GM12878 (cell line): ENCODE measurements around the gene RIMS3. TPM values are rescaled to one million over a fixed set of nuclear protein-coding genes. Genes with fewer than 3 reads are reported as not detected.

Source experiments
- ATAC-seq: fragments of 200-7000 bp; cut with Tn5 transposase; 3 replicates; pipeline ENCODE4 v1.9.1; 2020; ENCODE audit warnings: mild to moderate bottlenecking, moderate library complexity
- BruUV-seq: library from RNA; stranded (reverse); fragments of 400-500 nt; replicated peaks from 2 replicates; lab custom pipeline; 2021; lab: Mats Ljungman, UMichigan
- CTCF ChIA-PET: fragments of 300-600 bp; sonication (Branson Sonifier 250); formaldehyde crosslinking; extraction: SDS; loops from one replicate; lab custom pipeline; 2021; ENCODE audit warnings: inconsistent platforms; lab: Yijun Ruan, JAX
- POLR2A ChIA-PET: fragments of 350-600 bp; formaldehyde crosslinking; extraction: SDS; loops from one replicate; lab custom pipeline; 2021; ENCODE audit warnings: inconsistent platforms; lab: Charles Lee
- RAD21 ChIA-PET: fragments of 300-600 bp; sonication (Branson Sonifier 250); formaldehyde crosslinking; loops from one replicate; lab custom pipeline; 2023; ENCODE audit warnings: antibody characterized with exemption; ENCODE audit not compliant: unreplicated experiment; lab: Charles Lee
- SMC1A ChIA-PET: fragments of 300-600 bp; sonication (Branson Sonifier 250); formaldehyde crosslinking; loops from one replicate; lab custom pipeline; 2023; ENCODE audit not compliant: unreplicated experiment, uncharacterized antibody; lab: Charles Lee
- DNase-seq: peaks from one replicate; pipeline ENCODE4 v3.0.0-alpha.2; 2011; ENCODE audit warnings: low read depth, low spot score
- FAIRE-seq: peaks from 3 replicates; lab custom pipeline; 2011; peaks lifted over from hg19 to GRCh38; lab: Jason Lieb, UNC
- H2AFZ ChIP-seq: 2 replicates; pipeline ENCODE4 v1.6.0; 2011; ENCODE audit warnings: low read depth, low read length, control low read depth; ENCODE audit not compliant: control insufficient read depth
- H3K27ac ChIP-seq: 2 replicates; pipeline ENCODE4 v1.5.1; 2011; ENCODE audit warnings: control low read depth; ENCODE audit not compliant: control insufficient read depth, insufficient read depth
- H3K27me3 ChIP-seq, 2 experiments: replicated peaks in 1 of 2; 2 replicates each; pipeline versions ENCODE4 v1.6.0 to v1.6.1; 2011; ENCODE audit warnings: low read length in 1 of 2; ENCODE audit not compliant: control insufficient read depth in 2 of 2, insufficient read depth in 2 of 2
- H3K36me3 ChIP-seq, 2 experiments: 2 replicates each; pipeline ENCODE4 v1.5.1; 2011; ENCODE audit warnings: low read length in 1 of 2; ENCODE audit not compliant: control insufficient read depth in 2 of 2, insufficient read depth in 2 of 2
- H3K4me1 ChIP-seq: 2 replicates; pipeline ENCODE4 v1.6.1; 2011; ENCODE audit warnings: mild to moderate bottlenecking, low read length, moderate library complexity, mixed read lengths; ENCODE audit not compliant: control insufficient read depth, insufficient read depth
- H3K4me2 ChIP-seq: 2 replicates; pipeline ENCODE4 v1.6.0; 2011; ENCODE audit warnings: control low read depth; ENCODE audit not compliant: control insufficient read depth, insufficient read depth
- H3K4me3 ChIP-seq: fragments of 200-600 bp; sonication (generic); 2 replicates; pipeline ENCODE4 v1.5.1; 2016
- H3K79me2 ChIP-seq: 2 replicates; pipeline ENCODE4 v1.6.0; 2011; ENCODE audit warnings: low read length; ENCODE audit not compliant: control insufficient read depth, insufficient read depth
- H3K9ac ChIP-seq: 2 replicates; pipeline ENCODE4 v1.8.0; 2011; ENCODE audit warnings: low read length, control low read depth, mixed read lengths; ENCODE audit not compliant: control insufficient read depth, insufficient read depth
- H3K9me3 ChIP-seq: replicated peaks from 3 replicates; pipeline ENCODE4 v1.5.1; 2011; ENCODE audit warnings: mild to moderate bottlenecking, low read length; ENCODE audit not compliant: control insufficient read depth, insufficient read depth
- H4K20me1 ChIP-seq: 2 replicates; pipeline ENCODE4 v1.6.0; 2011; ENCODE audit not compliant: control insufficient read depth, insufficient read depth
- CBX3 ChIP-seq: fragments of 200-600 bp; sonication (generic); IDR thresholded peaks from 2 replicates; pipeline ENCODE4 v1.6.1; 2016; ENCODE audit warnings: low read depth, borderline replicate concordance
- CTCF ChIP-seq, 3 experiments: IDR thresholded peaks in 2 of 3; conservative IDR thresholded peaks in 1 of 3; 2 replicates each; pipeline ENCODE4 v1.5.1; 2011; ENCODE audit warnings: low read depth in 3 of 3, low read length in 3 of 3, mild to moderate bottlenecking in 3 of 3, control low read depth in 2 of 3, moderate library complexity in 2 of 3, inconsistent platforms in 1 of 3, mixed read lengths in 1 of 3; ENCODE audit not compliant: control insufficient read depth in 2 of 3, insufficient read depth in 1 of 3; ENCODE audit errors: extremely low read depth in 1 of 3
- IKZF2 ChIP-seq, 2 experiments: fragments of 450-650 bp; IDR thresholded peaks; 2 replicates each; pipeline ENCODE4 v1.6.1; 2017; ENCODE audit warnings: mild to moderate bottlenecking in 2 of 2, moderate library complexity in 2 of 2
- KDM1A ChIP-seq: fragments of 200-600 bp; sonication (generic); IDR thresholded peaks from 2 replicates; pipeline ENCODE4 v1.6.1; 2016; ENCODE audit warnings: borderline replicate concordance
- MEF2A ChIP-seq: IDR thresholded peaks from 2 replicates; pipeline ENCODE4 v1.6.1; 2011; ENCODE audit warnings: low read depth, mild to moderate bottlenecking, low read length, moderate library complexity; ENCODE audit not compliant: insufficient read depth
- NFXL1 ChIP-seq: fragments of 450-650 bp; IDR thresholded peaks from 2 replicates; pipeline ENCODE4 v1.6.1; 2017; ENCODE audit warnings: antibody characterized with exemption, mild to moderate bottlenecking, borderline replicate concordance
- POLR2AphosphoS5 ChIP-seq: IDR thresholded peaks from 2 replicates; pipeline ENCODE4 v1.6.1; 2011; ENCODE audit warnings: mild to moderate bottlenecking, low read length, inconsistent platforms
- SIN3A ChIP-seq: IDR thresholded peaks from 2 replicates; pipeline ENCODE4 v1.6.1; 2012; ENCODE audit warnings: low read depth, low read length, improper control_type of control experiment
- STAT1 ChIP-seq: fragments of 450-650 bp; conservative IDR thresholded peaks from 2 replicates; pipeline ENCODE4 v1.6.1; 2014; ENCODE audit warnings: antibody characterized with exemption, mild to moderate bottlenecking
- TARDBP ChIP-seq: IDR thresholded peaks from 2 replicates; pipeline ENCODE4 v1.6.1; 2016; ENCODE audit warnings: borderline replicate concordance
- TCF3 ChIP-seq: IDR thresholded peaks from 2 replicates; pipeline ENCODE4 v1.6.1; 2012; ENCODE audit warnings: low read depth, mild to moderate bottlenecking, low read length, borderline replicate concordance; ENCODE audit not compliant: insufficient read depth
- WGBS: methylation state at CpG from one replicate; pipeline ENCODE4 v1.1.6; 2016; ENCODE audit warnings: low lambda C conversion rate; ENCODE audit not compliant: insufficient replicate concordance, insufficient coverage; ENCODE audit errors: missing lambda C conversion rate; 5-methylcytosine and 5-hydroxymethylcytosine counted together
- in situ Hi-C: fragments of 300-500 bp; cut with MboI; formaldehyde crosslinking; loops from 9 replicates; pipeline ENCODE4 v1.14.3; 2018; ENCODE audit warnings: mixed read lengths
- intact Hi-C: fragments of 100-400 bp; cut with micrococcal nuclease; formaldehyde crosslinking; loops from one replicate; pipeline ENCODE4 v1.14.2; 2022; ENCODE audit not compliant: unreplicated experiment
- polyA plus RNA-seq, 11 experiments: library from polyadenylated mRNA; depleted of rRNA in 4 of 11; unstranded in 6 of 11; stranded (reverse) in 5 of 11; fragments of >200 nt; fragmentation: Nextera tagmentation in 4 of 11; fragmentation: Illumina TruSeq in 1 of 11; extraction: Ambion mirVana in 4 of 11; extraction: Trizol in 1 of 11; gene quantifications; 1 replicate in 1 of 11; 2 replicates in 10 of 11; pipeline versions ENCODE4 v1.2.1 to v1.2.3, GENCODE V29; 2011 to 2016; ENCODE audit warnings: inconsistent platforms in 2 of 11, missing spikeins in 2 of 11, low read depth in 1 of 11
- total RNA-seq, 4 experiments: library from RNA; depleted of rRNA in 3 of 4; stranded (reverse); fragments of >200 nt in 3 of 4; fragmentation: Illumina TruSeq in 1 of 4; extraction: Trizol in 1 of 4; gene quantifications; 2 replicates each; pipeline versions ENCODE4 v1.2.1 to v1.2.3, GENCODE V29; 2013 to 2021
- TF ChIP-seq, protein P1 (sequence below): IDR thresholded peaks from 2 replicates; pipeline ENCODE4 v1.6.1; 2011; ENCODE audit warnings: mild to moderate bottlenecking, low read depth, low read length, moderate library complexity; ENCODE audit not compliant: insufficient replicate concordance

The RIMS3 gene
- total and polyA plus RNA-seq, 10 of the 15 experiments (the other 5 are each of a cell fraction or from before 2014, with no cell fraction given): 0.02 to 4.7 (median 0.39) TPM

GRCh38 chr1:40635763-40636500 lies 29.6 kb downstream of the RIMS3 start:
- RAD21 ChIA-PET: no interaction called here
- Histone ChIP-seq H3K9me3 (no peaks in the 10 kb centered on the region; the same call in 2 of the 3 replicates), H3K4me1 (no peaks in the 10 kb centered on the region), H3K4me2 (no peak overlapping the region), H3K27ac (no peak overlapping the region), H3K27me3 (no peaks in the 10 kb centered on the region), H3K4me3 (no peak overlapping the region), H2AFZ (no peak overlapping the region)
- 81% methylated on average over 24 of the region's 25 CpGs for WGBS
- no peak for DNase-seq
- no peak for FAIRE-seq
- CTCF ChIA-PET: interaction anchor here (1.1 kb wide), 1 partner anchor 11 kb away, joined by 3 read pairs; no protein-coding TSS in a partner anchor
- BruUV-seq: no TSS peak
- ATAC-seq: no peak
- TF ChIP-seq MEF2A (no peak), IKZF2 (IDR thresholded peaks at IDR 0.05) (no peak)
- TF ChIP-seq, all 136 proteins: peak for 0
- ChIA-PET POLR2A (no interaction called here), SMC1A (no interaction called here)
- no peaks in the 10 kb centered on the region for H3K79me2 ChIP-seq
- H3K9ac ChIP-seq: no peak overlapping the region
- intact Hi-C loops: no loop called here
- in situ Hi-C loops: no loop called here
- no peaks in the 10 kb centered on the region for H3K36me3 ChIP-seq
- H4K20me1 ChIP-seq: no peaks in the 10 kb centered on the region

- no peak overlapping the region for H3K27ac ChIP-seq
- DNase-seq (no peak), ATAC-seq (no peak), FAIRE-seq (no peak)
- no TSS peak for BruUV-seq
- H4K20me1 ChIP-seq: no peaks in the 10 kb centered on the region
- POLR2A ChIA-PET: no interaction called here
- H3K79me2 ChIP-seq: no peaks in the 10 kb centered on the region
- RAD21 ChIA-PET: no interaction called here
- H3K4me1 ChIP-seq: no peaks in the 10 kb centered on the region
- H3K27me3 ChIP-seq: no peaks in the 10 kb centered on the region
- no peak overlapping the region for H3K4me3 ChIP-seq
- SMC1A ChIA-PET: no interaction called here
- H3K9me3 ChIP-seq: no peaks in the 10 kb centered on the region; the same call in 2 of the 3 replicates
- CTCF ChIA-PET: interaction anchor here (1.1 to 2.0 kb wide), 3 partner anchors 12 to 102 kb away, joined by 3 to 5 read pairs (median 4); no protein-coding TSS in a partner anchor
- intact Hi-C loops: no loop called here
- no peak overlapping the region for H3K4me2 ChIP-seq
- H2AFZ ChIP-seq: no peak overlapping the region
- no peaks in the 10 kb centered on the region for H3K36me3 ChIP-seq
- WGBS: 47% methylated on average over 6 of the region's 6 CpGs
- no peak overlapping the region for H3K9ac ChIP-seq
- in situ Hi-C loops: no loop called here
- TF ChIP-seq TCF3: no peak
- TF ChIP-seq SIN3A: no peak
- no peak for TF ChIP-seq POLR2AphosphoS5
- TF ChIP-seq CTCF (IDR thresholded peaks at IDR 0.05 in 2 of 3, conservative IDR thresholded peaks at IDR 0.05 in 1 of 3; ENCODE audit: control insufficient read depth in 2 of 3, extremely low read depth in 1 of 3, insufficient read depth in 1 of 3, low read depth in 3 of 3, low read length in 3 of 3): no peak
- no peak for TF ChIP-seq STAT1
- TF ChIP-seq CBX3: no peak
- TF ChIP-seq KDM1A: no peak
- no peak for TF ChIP-seq NFXL1
- no peak for TF ChIP-seq TARDBP
- TF ChIP-seq, protein P1, sequence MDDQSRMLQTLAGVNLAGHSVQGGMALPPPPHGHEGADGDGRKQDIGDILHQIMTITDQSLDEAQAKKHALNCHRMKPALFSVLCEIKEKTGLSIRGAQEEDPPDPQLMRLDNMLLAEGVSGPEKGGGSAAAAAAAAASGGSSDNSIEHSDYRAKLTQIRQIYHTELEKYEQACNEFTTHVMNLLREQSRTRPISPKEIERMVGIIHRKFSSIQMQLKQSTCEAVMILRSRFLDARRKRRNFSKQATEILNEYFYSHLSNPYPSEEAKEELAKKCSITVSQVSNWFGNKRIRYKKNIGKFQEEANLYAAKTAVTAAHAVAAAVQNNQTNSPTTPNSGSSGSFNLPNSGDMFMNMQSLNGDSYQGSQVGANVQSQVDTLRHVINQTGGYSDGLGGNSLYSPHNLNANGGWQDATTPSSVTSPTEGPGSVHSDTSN: no peak
Measured at GRCh38 chr1:40634901-40635655, 30.4 kb downstream of the RIMS3 start.
